Measurements from ENCODE around the gene RTKN. TPM values are rescaled to one million over a fixed set of nuclear protein-coding genes. Genes with fewer than 3 reads are reported as not detected.

RTKN gene
- total and polyA plus RNA-seq, 2 of the 13 experiments (the other 11 are each of a cell fraction or from before 2014, with no cell fraction given) = 159 to 166 TPM

- TF ChIP-seq PRDM15 (CRISPR knock-in tag; IDR thresholded peaks at IDR 0.05) = no peak
- no peak for TF ChIP-seq PRDM4 (CRISPR knock-in tag; IDR thresholded peaks at IDR 0.05; ENCODE audit: borderline replicate concordance)
- peak; percentile 26; the same call in 1 of the 2 replicates for TF ChIP-seq ZMYM2 (CRISPR knock-in tag; IDR thresholded peaks at IDR 0.05)
- TF ChIP-seq, protein P1, sequence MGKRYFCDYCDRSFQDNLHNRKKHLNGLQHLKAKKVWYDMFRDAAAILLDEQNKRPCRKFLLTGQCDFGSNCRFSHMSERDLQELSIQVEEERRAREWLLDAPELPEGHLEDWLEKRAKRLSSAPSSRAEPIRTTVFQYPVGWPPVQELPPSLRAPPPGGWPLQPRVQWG (CRISPR knock-in tag; IDR thresholded peaks at IDR 0.05; ENCODE audit: borderline replicate concordance, low read depth) = no peak
- peak; percentile 81 for TF ChIP-seq MTA1 (CRISPR knock-in tag; IDR thresholded peaks at IDR 0.05; ENCODE audit: borderline replicate concordance)
- TF ChIP-seq PRPF4 (IDR thresholded peaks at IDR 0.05; ENCODE audit: low read depth, low read length, poor library complexity, severe bottlenecking) = no peak
- peak; percentile 67; the same call in 1 of the 2 replicates for TF ChIP-seq ZNF746 (CRISPR knock-in tag; IDR thresholded peaks at IDR 0.05)
- 0 out of 2 replicates have a peak, but pooled peaks have one; percentile 17 for TF ChIP-seq ARNT2 (CRISPR knock-in tag; IDR thresholded peaks at IDR 0.05; ENCODE audit: low read depth)
- no peak for TF ChIP-seq KAT8 (CRISPR knock-in tag; IDR thresholded peaks at IDR 0.05)
- no peak for TF ChIP-seq KLF13 (CRISPR knock-in tag; IDR thresholded peaks at IDR 0.05)
- TF ChIP-seq ZNF629 (CRISPR knock-in tag; conservative IDR thresholded peaks at IDR 0.05) = no peak
- no peak; the same call in 1 of the 2 replicates for TF ChIP-seq ZNF274 (CRISPR knock-in tag; IDR thresholded peaks at IDR 0.05)
- TF ChIP-seq, protein P2, sequence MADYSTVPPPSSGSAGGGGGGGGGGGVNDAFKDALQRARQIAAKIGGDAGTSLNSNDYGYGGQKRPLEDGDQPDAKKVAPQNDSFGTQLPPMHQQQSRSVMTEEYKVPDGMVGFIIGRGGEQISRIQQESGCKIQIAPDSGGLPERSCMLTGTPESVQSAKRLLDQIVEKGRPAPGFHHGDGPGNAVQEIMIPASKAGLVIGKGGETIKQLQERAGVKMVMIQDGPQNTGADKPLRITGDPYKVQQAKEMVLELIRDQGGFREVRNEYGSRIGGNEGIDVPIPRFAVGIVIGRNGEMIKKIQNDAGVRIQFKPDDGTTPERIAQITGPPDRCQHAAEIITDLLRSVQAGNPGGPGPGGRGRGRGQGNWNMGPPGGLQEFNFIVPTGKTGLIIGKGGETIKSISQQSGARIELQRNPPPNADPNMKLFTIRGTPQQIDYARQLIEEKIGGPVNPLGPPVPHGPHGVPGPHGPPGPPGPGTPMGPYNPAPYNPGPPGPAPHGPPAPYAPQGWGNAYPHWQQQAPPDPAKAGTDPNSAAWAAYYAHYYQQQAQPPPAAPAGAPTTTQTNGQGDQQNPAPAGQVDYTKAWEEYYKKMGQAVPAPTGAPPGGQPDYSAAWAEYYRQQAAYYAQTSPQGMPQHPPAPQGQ (CRISPR knock-in tag; IDR thresholded peaks at IDR 0.05; ENCODE audit: borderline replicate concordance) = peak; percentile 79; the same call in 1 of the 2 replicates
- no peak for TF ChIP-seq ZNF558 (CRISPR knock-in tag; IDR thresholded peaks at IDR 0.05; ENCODE audit: borderline replicate concordance)
- TF ChIP-seq, protein P3, sequence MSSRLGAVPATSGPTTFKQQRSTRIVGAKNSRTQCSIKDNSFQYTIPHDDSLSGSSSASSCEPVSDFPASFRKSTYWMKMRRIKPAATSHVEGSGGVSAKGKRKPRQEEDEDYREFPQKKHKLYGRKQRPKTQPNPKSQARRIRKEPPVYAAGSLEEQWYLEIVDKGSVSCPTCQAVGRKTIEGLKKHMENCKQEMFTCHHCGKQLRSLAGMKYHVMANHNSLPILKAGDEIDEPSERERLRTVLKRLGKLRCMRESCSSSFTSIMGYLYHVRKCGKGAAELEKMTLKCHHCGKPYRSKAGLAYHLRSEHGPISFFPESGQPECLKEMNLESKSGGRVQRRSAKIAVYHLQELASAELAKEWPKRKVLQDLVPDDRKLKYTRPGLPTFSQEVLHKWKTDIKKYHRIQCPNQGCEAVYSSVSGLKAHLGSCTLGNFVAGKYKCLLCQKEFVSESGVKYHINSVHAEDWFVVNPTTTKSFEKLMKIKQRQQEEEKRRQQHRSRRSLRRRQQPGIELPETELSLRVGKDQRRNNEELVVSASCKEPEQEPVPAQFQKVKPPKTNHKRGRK (CRISPR knock-in tag; IDR thresholded peaks at IDR 0.05) = no peak
Observed at GRCh38 chr2:74488643-74489481, 47.1 kb upstream of the RTKN start (continued).
